NCI-H526 (cell line): ENCODE results near the gene NEGR1.

Source experiments
- DNase-seq, 2 experiments: peaks; one replicate each; lab custom pipeline; 2025; lab: John Stamatoyannopoulos, UW

The NEGR1 gene

DNA sequence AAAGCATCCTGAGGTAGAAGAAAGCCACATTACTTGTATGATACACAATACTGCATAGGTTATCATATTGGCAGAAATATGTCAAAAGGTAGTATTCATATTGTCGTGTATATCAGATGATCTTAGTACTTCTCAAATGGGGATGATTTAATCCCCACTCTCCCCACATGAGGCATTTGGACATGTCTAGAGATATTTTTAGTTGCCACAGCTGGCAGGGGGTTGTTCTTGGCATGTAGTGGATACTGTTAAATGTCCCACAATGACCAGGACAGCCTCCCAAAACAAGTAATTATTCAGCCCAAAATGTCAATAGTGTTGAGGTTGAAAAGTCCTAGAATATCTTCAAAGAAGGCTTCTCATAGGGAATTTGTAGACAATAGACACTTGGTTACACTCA, 162.8 kb downstream of the NEGR1 start:
- DNase-seq = no peak

DNA sequence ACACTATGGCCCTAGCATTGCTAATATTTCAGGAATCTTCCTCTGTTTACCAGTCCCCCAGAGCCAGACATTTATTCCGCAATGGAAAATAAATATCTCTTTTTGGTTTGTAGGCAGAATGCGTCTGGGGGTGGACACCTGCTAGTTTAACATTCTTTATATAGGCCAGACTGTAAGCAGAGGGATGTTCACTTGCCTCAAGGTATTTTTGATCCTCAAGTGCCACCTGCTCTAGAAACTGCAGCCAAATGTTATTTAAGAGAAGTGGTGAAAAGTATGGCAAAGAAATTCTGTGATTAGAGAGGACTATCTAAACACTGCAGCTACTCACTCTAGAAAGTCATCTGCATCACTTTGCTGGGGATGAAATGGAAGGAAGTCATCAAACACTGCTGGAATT, 164.7 kb downstream of the NEGR1 start:
- no peak for DNase-seq

DNA sequence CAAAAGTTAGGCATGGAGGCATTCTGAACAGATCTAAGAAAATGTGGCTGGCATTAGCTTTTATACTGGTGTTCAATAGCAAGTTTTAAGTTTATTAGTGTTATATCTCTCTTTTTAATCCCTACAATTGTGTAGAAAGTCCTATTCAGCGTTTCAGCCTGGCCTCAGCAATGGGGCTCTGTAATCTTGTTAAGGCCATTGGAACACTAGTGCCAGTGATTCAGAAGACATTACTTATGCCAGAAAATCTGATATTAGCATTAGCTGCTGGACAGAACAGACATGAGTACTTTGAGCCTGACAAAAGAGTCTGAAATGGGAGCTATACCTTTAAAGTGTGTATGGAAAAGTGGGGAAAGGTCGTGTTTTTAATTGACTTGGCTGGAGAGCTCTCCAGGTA, 167.0 kb downstream of the NEGR1 start:
- DNase-seq = no peak

DNA sequence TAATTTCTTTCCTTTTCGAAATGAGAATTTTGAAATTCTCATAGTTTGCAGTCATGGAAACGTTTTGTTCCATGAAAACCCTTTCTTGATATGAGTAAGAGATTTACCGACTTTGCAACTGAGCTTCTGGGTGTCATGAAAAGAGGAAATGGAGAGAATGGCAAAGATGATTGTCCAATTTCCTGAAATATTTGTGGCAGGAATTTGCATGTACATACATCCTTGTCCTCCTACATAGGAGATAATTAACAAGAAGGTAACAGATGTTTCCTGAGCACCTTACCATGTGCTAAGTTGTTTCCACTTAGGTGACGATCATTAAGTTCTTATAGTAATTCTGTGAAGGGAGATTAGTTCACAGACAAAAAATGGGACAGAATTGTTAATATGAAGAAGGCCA, 170.7 kb downstream of the NEGR1 start:
- no peak for DNase-seq

DNA sequence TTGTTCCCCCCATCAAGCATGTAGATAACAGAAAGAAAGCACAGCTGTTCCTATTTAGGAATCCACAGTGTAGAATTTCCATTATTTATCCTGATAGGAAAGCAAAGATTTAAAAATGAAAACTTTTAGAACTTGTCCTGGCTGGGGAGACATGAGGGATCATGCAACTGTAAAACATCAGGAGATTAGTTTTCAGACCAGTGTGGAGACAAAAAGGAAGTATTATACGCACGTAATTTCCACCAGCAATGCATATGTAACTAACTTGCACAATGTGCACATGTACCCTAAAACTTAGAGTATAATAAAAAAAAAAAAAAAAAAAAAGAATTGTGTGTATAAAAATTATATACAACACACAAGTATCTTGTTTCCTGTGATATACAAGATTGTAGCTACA, 172.4 kb downstream of the NEGR1 start:
- DNase-seq = no peak

DNA sequence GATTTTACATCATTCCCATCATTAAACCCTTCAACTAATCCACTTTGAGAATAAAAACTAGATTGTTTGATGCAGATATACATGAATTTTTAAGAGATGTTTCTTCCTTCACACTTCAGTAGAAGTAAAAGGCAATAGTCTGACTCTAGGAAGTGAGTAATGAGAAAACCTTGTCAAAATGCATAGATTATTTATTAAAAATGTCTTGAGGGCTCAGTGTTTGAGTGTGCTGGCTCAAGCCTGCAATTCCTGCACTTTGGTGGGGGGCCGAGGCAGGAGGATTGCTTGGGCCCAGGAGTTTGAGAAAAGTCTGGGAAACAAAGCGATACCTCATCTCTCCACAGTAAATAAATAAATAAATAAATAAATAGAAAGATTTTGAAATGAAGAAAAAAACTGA, 177.1 kb downstream of the NEGR1 start:
- DNase-seq = no peak

DNA sequence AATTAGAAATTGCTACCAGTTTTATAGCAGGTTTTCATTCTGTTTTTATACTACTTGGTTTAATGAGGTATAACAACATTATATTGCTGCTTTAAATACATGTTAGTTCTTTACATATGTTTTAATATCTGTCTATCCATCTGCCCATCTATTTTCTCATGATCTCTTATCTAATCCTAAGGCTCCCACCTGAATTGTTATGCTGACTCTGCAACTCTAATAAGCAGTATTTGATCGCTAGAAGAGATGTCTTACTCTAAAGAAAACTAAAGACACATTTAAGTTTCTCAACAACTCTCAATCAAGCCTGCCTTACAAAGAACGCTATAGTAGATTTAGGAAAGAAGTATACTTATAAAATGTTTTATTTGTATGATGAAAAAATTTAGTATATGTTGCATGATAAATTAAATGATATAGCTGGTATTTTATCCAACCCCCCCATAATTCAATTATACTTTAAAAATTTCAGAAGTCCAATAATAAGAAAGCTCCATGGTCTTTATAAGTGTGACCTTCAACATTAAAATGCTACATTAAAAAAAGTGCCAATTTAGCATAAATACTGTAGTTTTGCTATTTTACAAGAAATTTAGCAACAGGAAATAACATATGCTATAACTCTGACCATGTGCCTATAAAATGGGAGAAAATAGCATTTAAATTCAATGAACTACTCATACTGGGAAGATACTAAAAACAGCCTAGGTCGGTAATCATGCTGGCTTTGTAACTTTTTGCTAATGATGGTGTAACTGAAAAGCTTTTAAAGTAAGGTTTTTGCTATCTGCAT, 180.3 kb downstream of the NEGR1 start:
- no peak for DNase-seq

DNA sequence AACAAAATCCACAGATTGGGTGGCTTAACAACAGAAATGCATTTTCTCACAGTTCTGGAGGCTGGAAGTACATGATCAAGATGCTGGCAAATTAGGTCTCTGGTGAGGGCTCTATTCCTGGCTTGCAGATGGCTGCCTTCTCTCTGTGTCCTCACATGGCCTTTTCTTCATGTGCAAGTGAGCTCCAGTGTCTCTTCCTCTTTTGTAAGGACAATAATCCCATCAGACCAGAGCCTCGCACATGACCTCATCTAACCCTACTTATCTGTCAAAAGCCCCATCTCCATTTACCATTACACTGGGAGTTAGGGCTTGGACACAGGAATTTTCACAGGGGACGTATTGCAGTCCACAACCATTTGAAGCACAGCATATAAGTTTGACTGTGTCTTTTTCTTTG, 181.6 kb downstream of the NEGR1 start:
- no peak for DNase-seq

DNA sequence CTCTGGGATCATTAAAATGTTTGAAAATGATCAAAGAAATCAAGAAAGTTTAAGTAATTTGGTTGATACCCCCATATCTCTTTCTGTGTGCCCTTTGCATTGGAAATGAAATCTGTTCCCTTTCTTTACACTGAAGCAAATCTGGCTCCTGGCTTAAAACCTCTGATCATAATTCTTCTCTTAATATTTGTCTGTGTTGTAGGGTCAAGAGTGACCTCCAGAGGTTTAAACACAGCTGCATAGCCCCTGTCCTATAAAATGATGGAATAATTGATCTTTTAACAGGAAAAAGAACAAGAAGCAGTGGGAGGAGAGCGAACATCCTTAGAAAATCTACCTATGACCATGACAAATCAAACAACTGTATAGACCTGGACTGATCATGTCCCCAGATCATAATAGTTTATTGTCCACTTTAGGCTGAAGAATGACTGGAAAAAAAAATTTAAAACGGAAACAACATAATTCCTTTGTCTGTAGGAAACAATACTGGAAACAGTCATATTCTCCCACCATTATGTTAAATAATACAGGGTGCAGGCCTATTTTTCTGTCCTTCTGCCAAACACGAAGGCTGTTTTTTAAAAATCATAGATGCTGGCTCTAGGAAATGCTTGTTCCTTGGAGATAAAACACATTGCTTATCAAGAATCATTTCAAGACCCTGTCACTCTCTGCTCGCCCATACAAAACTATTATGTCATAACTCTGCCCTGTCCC, 184.3 kb downstream of the NEGR1 start:
- no peak for DNase-seq

DNA sequence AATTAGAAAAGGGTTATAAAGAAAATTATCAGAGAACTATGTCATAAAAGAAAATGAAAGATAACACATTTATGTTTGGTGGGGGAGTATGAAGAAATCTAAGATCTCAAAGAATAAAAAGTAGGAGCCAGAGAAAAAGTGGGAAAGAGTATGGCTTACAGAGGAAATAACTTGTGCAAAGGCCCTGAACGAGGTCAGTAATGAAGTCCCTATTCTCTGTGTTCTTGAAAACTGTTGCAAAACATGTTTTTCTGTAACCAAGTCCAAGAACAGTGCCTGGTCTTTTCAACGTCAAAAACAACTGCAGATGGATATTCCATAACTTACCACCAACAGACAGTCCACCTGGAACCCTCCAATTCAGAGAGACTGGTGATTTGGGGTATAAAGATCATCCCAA, 188.1 kb downstream of the NEGR1 start:
- DNase-seq = no peak

DNA sequence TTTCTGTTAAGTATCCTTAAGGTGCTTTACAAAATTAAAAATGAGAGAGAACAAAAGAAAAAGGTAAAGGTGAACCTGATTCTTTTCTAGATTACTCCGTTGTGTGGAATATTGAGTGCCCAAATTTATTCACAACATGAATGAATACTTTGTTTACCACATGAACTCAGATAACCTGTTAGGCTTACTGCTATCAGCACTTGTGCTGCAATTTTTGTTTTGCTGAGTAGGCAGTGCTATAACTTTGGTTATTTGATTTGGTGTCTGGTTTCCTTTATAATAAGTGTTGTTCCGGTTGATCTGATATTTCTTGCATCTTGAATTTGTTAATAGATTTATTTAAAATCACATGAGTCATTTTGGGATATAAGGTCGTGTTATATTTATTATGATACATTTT, 195.9 kb downstream of the NEGR1 start:
- no peak for DNase-seq

DNA sequence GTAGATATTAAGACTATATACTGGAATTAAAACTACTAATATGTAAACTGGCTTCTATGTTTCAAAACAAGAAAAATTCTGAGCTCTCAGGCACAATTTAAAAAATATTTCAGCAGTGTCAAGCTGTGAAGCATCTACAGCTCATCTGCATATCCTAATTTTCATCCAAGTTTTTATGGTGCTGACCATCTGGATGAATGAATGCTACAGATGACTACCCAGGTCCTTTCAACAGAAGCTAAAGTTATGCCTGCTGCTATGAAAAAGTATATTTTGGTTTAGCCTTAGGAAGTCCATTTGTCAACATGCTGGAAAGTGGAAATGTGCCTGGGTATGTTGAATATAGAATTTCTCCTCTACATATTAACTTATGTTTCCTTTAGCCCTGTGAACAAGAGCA, 206.9 kb downstream of the NEGR1 start:
- no peak for DNase-seq

DNA sequence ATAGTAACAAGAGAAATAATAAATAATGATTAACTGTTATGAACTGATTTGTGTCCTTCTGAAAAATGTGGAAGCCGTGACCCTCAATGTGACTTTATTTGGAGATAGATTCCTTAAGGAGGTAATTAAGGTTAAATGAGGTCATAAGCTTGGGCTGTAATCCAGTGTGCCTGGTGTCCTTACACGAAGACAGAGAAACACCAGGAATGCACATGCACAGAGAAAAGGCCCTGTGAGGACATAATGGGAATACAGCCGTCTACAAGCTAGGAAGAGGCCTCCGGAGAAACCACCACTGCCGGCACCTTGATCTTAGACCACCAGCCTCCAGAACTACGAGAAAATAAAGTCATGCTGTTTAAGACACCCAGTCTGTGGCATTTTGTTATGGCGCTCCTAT, 215.9 kb downstream of the NEGR1 start:
- no peak for DNase-seq

DNA sequence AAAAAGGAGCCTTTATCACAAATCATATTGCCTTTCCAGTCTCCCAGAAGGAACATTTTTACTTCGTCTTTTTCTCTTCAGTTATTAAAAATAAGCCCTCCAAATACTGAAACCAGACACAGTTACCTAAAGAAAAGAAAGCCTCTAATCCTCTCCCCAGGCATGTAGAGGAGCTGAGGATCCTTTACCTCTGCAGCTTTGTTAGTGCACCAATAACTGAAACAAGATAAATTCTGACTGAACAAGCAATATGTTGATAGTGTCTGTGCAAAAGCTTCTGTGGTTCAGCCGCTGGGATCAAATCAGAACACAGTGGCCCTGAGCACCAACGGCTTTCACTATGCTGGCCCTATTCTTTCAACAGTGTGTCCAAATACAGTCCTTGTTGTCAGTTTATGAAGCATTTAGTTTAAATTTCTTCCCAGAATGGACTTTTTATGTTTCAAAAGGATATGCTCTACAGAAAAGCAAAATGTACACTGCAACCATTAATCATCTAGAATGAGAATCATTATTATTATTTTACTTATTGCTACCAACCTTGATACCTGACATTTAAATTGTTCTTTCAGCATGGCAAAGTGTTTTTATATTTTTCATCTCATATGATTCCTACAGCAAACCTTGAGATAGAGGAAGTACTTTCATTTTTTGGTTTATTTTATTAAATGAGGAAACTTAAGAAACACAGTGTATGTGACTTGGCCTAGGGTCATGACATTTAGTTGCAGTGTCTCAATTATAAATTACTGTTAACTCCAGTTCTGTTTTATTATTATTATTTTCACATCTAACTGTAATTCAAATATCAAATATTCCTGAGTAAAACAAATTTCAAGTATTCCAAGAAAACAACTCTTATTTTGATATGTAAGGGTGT, 217.9 kb downstream of the NEGR1 start:
- DNase-seq = no peak

DNA sequence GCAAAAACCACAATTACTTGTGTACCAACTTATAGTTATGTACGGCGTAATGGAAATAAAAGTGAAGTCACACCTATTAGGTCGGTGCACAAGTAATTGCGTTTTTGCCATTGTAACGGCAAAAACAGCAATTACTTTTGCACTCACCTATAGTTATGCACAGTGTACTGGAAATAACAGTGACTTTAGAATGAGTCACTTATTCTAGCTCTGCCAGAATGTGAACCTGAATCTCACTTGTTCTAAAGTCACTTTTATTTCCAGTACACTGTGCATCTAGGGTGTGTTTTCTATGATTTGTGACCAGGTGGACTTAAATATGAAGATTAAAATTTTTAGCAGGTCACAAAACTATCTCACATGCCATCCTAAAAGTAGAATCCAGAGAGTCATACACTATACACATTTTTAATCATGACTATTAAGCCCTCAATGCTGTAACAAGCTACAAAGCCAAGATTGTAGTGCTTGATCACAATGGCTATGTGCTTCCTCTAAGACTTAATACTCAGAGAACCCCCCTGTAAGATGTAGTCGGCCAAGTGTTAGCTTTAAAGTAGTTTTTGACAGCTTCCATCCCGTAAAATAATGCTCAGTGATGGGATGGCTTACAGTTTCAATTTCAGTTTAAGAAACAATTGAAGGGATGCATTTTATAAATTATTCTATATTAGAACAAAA, 218.8 kb downstream of the NEGR1 start:
- DNase-seq = no peak

DNA sequence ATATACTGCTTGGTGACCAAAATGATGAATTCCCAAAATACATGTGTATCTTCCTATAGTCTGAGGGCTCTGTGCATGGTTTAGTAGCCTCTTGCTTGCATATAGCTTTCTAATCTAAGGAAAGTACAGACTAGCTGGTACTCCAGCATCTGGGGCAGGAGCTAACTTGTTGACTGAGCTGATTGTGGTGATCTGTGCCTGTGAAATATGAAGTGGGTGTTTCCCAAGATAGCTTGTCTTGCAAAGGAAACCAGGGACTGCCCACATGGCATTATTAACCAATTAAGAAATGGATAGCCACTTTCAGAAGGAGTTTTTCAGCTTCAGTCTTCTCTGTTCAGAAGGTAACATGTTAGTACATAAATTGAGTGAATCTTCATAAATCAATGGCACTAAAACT, 219.8 kb downstream of the NEGR1 start:
- no peak for DNase-seq

DNA sequence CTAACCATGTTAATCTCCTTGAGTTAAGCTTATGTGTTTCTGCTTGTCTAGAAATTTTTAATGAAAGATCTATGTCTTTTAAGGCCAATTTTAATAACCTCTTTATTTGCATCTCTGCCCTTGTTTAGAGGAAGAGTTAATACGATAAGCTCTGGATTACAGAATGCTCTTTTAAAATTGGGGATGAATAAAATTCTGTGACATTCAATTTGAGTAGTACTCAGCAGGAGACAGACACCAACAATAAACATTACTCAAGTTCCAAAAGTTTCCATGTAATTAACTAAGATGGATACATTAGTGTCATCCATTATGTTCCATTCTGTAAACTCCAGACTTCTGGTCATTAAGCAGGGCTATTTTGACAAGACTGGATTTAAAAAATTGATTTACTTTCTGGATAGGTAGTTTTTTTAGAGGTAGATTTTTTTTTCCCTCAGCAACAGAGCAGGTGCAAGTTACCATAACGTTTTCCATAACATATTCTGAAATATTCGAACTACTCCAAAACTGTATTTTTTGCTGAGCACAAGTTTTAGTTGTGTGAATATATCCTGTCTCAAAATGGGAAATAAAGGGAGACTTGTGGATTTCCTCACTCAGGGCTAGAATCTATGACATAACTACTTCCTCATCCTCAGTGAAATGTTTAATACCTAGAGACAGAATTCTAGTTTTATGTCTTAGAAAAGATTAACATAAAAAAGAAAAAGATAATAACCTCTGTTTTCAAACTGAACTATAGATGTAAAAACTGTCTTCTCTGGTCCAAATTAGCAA, 221.7 kb downstream of the NEGR1 start:
- no peak for DNase-seq

DNA sequence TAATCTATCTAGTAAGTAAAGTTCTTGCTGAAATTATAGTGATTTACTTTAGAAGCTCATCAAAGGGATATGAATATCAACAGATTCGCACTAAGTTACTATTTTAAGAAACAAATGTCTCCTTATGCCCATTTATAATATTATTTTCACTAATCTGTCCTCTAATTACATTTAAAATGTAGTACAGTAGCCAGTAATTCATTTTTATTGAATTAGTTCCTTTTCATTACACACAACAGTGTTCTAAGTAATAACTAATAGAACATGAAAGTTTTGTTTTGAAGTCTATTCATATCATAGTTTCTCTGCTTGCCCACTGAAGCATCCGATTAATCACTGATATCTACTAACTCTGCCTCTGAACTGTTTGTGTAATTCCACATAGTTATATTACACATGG, 225.8 kb downstream of the NEGR1 start:
- no peak for DNase-seq

DNA sequence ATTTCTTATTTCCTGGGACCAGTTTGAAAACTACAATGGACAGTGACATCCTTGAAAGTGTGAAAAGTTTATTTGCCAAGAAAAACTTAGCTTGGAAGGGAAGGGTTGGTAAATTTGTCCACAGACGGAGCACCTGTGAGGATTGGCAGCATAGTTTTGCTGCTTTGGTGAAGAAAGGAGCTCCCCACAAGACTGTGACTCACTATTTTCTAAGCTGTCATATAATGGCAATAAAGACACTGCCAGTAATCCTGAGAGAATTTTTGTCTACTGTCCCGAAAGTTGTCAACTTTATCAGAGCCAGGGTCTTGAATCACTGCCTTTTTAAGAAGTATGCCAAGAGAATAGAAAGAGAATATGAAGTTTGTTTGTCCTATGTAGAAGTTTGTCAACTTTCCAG, 230.8 kb downstream of the NEGR1 start:
- DNase-seq = no peak

DNA sequence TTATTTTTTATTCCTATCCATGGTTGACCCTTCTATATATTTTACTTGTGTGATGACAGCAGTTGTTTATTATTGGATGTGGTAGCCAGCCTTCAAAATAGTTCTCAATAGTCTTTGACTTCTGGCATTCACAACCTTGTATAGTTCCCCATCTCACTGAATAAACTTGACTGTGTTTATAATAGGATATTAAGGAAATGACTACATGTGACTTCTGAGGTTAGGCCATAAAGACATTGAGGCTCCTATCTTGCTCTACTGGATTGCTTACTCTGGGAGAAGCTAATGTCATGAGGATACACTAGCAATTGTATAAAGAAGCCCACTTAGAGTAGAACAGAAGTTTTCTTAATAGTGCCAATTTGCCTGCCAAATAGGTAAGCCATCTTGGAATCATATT, 231.8 kb downstream of the NEGR1 start:
- no peak for DNase-seq

DNA sequence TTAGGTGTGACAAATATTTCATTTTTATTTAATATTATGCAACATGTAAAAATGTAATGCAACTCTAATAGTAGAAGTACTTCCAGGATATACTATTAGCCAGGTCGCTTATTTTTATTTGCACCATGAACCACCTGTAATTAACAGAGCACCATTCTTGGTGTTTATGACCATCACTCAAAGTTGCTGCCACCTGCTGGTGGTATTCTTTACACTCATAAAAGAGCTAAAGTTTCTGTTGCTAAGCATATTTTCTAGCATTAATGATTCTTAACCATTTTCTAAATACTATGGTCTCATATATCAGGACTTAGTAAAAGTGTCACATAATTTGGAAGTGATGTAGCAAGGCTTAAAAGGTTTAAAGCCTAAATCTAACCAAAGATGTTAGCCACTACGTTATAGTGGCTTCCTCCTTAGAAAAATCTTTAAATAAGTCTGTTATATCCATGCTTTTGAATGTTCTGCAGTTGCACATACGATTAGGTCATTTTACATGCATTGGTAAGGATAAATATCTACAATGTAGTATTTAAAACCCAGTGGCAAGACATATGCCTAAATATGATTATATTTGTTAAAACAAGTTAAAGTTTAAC, 244.5 kb downstream of the NEGR1 start:
- peak; percentile 11 to 71 for DNase-seq
